Measurements from ENCODE around the gene TMPRSS5.
"Not testable (repeated sequence)": the region's sequence is repeated elsewhere in the genome, so short reads cannot be mapped to it uniquely, and the experiment has no call there.

TMPRSS5 gene

GRCh38 chr11:113705871-113706655, at the start of gene TMPRSS5:
Gene TMPRSS5, minus strand, starts transcription at chr11:113706308. Its CDS starts 84 bp downstream, at chr11:113706224.
- no peak for DNase-seq (ENCODE audit: low spot score)

- DNase-seq (ENCODE audit: low spot score) = no peak
These were observed 46.8 kb upstream of the TMPRSS5 start for GRCh38 chr11:113752932-113753331.

- no peak for DNase-seq (ENCODE audit: low spot score)
These were observed 30.2 kb upstream of the TMPRSS5 start for GRCh38 chr11:113736323-113736722.

- no peak for DNase-seq (ENCODE audit: low spot score)
These were observed 26.0 kb upstream of the TMPRSS5 start for GRCh38 chr11:113732092-113732491.

GRCh38 chr11:113730887-113731726, 25.0 kb upstream of the TMPRSS5 start:
- DNase-seq (ENCODE audit: low spot score) = peak; percentile 59

- DNase-seq (ENCODE audit: low spot score) = no peak
These were observed 23.3 kb upstream of the TMPRSS5 start for GRCh38 chr11:113729456-113729855.

GRCh38 chr11:113728814-113729213, 22.7 kb upstream of the TMPRSS5 start:
- DNase-seq (ENCODE audit: low spot score) = no peak

- no peak for DNase-seq (ENCODE audit: low spot score)
These were observed 19.8 kb upstream of the TMPRSS5 start for GRCh38 chr11:113725913-113726312.

GRCh38 chr11:113725407-113725806, 19.3 kb upstream of the TMPRSS5 start:
- DNase-seq (ENCODE audit: low spot score) = peak; percentile 34

GRCh38 chr11:113724778-113725177, 18.7 kb upstream of the TMPRSS5 start:
- DNase-seq (ENCODE audit: low spot score) = no peak

- DNase-seq (ENCODE audit: low spot score) = no peak
These were observed 17.7 kb upstream of the TMPRSS5 start for GRCh38 chr11:113723787-113724186.

- DNase-seq (ENCODE audit: low spot score) = no peak
These were observed 16.8 kb upstream of the TMPRSS5 start for GRCh38 chr11:113722934-113723333.

GRCh38 chr11:113722221-113722620, 16.1 kb upstream of the TMPRSS5 start:
- DNase-seq (ENCODE audit: low spot score) = no peak

GRCh38 chr11:113721462-113722066, 15.5 kb upstream of the TMPRSS5 start:
- no peak for DNase-seq (ENCODE audit: low spot score)

- not testable (repeated sequence) for DNase-seq (ENCODE audit: low spot score)
These were observed 14.4 kb upstream of the TMPRSS5 start for GRCh38 chr11:113720478-113720877.

GRCh38 chr11:113715882-113716625, 9.9 kb upstream of the TMPRSS5 start:
- DNase-seq (ENCODE audit: low spot score) = no peak

- DNase-seq (ENCODE audit: low spot score) = peak; percentile 38
These were observed 9.2 kb upstream of the TMPRSS5 start for GRCh38 chr11:113715273-113715672.

GRCh38 chr11:113710989-113711388, 4.9 kb upstream of the TMPRSS5 start:
- no peak for DNase-seq (ENCODE audit: low spot score)

- DNase-seq (ENCODE audit: low spot score) = not testable (repeated sequence)
These were observed 2.6 kb downstream of the TMPRSS5 start for GRCh38 chr11:113703551-113703950.

GRCh38 chr11:113701491-113701890, 4.6 kb downstream of the TMPRSS5 start:
- DNase-seq (ENCODE audit: low spot score) = no peak

- no peak for DNase-seq (ENCODE audit: low spot score)
These were observed 7.6 kb downstream of the TMPRSS5 start for GRCh38 chr11:113698515-113698914.

Data from hematopoietic multipotent progenitor cell treated with erythropoietin and hydrocortisone succinate and interleukin-3 and kit ligand, for 15 days (in vitro differentiated cells).